NCI-H2029 treated with DMSO at 0.1 percent for 48 hours (cell line): ENCODE data around the gene MRPS27.
A peak's percentile ranks its signal among the peaks of the same experiment; 100 is the strongest.

Experiments
- DNase-seq: peaks from one replicate; lab custom pipeline; 2025; lab: John Stamatoyannopoulos, UW

The MRPS27 gene

DNA sequence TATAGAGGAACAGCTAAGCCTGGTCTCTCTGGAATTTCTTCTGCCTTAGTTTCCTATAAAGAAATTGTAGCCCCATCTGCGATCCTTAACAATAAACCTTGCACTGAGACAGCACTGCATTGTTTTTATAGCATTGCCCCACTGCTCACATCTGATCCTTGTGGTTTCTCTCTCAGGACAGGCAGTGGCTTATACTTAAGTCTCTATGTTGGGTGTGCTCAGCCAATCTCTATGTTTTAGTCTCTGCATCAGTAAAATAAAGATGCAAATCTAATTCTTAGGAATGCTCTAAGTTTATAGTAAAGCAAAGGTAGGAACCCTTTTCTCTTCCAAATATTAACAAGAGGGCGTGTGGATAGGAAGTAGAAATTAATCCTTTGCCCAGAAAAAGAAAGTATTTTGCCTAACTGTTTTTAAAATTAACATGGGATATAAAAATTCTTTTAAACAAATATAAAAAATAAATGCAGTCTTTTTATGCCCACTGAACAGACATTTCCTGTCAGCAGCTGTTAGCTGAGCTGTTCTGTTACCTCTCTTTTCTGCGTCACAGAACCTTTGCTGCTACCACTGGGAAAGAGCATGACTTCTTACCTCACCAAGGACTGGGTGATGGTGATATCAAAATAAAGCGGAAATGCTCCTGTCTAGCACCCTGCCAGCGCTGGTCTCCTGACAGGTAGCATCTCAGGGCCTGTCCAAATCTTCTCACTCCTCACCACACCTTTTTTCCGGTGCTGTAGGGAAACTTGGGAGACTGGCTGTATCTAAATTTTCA, 29.5 kb downstream of the MRPS27 start:
- DNase-seq = no peak

DNA sequence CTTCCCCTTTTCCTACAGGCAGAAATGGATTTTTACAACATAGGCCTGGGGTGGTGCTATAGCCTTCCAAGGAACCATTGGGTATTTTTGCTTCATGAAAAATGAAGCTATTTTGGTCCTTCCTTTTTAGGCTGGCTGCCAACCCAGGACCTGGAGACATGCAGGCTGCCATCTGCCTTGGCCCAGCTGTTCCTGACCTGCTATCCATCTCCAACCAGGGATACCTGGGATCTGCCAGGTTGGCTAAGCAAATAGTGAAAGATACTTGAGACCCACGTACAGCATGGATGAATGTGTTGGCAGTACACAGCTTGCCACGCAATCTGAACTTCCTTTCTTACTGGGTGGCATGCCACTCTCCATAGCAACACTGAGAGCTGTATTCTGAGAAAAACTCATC, 31.1 kb downstream of the MRPS27 start:
- DNase-seq = peak; percentile 92

DNA sequence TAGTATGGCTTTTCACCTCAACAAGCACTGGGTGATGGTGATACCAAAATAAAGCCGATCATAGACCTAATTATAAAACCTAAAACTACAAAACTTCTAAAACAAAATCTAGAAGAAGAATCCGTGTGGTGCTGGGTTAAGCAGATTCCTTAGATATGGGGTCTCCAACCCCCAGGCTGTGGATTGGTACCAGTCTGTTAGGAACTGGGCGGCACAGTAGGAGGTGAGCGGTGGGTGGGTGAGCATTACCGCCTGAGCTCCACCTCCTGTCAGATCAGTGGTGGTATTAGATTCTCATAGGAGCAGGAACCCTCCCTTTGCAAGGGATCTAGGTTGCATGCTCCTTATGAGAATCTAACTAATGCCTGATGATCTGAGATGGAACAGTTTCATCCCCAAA, 33.2 kb downstream of the MRPS27 start:
- no peak for DNase-seq

DNA sequence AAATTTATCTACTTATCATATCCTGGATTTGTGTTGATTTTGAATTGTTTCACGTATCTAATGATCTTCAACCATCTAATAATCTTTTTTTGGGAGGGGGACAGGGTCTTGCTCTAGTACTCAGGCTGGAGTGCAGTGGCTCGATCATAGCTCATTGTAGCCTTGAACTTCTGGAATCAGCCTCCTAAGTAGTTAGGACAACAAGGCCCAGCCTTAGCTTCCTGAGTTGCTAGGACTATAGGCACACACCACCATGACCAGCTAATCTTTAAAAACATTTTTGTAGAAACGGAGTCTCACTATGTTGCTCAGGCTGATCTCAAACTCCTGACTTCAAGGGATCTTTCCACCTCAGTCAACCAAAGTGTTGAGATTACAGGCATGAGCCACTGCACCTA, 34.6 kb downstream of the MRPS27 start:
- no peak for DNase-seq

DNA sequence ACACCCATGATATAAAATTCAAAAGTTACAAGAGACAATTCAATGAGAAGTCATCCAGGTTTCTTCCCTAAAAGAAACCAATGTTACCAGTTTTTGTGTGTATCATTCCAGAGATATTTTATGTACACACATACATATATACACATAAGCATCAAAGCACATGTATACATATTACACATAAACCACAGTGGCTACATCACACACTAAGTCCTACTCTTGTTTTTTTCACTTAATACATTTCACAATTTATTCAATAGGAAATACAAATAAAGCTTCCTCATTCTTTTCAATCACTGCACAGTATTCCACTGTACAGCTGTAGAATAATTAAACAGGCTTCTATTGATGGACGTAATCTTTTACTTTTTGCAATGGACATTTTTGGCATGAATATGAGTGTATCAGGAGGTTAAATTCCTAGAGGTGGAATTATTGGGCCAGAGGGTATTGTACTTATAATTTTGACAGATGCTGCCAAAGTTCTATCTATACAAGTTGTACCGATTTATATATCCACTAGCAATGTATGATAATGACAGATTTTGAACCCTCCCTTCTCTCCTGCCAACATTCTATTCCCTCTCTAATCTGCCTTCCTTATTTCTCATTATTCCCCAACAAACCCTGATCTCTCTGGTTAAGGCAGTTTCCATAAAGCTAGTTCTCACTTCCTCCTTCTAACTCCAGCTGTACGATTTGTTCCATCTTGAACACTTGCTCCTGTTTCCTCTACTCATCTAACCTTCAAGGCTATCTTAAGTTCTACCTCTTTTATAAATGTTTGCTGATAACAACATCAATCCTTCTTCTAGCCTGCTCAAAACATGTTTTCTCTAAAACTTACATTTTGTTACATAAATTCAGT, 35.2 kb downstream of the MRPS27 start:
- no peak for DNase-seq

DNA sequence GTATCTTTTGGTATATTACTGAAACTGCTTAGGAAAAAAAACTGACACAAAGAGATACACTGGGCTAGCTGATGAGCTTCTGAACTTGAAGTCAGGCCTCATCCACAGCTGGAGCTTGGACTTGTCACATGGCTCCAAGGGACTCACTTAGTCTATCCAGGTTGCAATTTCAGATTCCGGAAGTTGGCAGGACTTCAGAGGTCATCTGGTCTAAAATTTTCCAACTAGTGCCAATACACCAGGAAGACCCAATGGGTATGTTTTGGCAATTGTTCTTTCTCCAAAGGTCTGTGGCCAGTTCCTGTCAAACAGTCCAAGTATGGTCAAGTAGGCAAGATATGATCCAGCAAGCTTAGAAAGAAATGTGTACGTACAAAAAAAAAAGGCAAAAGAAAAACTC, 36.7 kb downstream of the MRPS27 start:
- no peak for DNase-seq

- DNase-seq = no peak
These were observed 37.2 kb downstream of the MRPS27 start for GRCh38 chr5:72282878-72283277.

- DNase-seq = no peak
These were observed 38.1 kb downstream of the MRPS27 start for GRCh38 chr5:72281764-72282499.

DNA sequence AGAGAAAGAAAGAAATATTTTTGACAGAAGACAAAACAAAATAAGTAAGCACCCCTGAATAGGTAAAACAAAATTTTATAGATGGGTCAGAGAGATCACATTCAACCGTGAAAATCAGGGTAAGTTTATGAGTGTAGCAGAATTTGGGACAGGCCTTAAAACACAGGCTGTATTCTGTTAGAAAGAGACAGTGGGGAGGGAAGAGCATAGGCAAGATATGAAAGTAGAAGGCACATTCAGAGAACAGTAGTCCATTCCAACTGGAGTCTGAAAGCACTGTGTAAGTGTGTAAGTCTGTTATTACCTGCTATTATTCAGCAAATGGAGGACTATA, 38.6 kb downstream of the MRPS27 start:
- no peak for DNase-seq

- no peak for DNase-seq
These were observed 39.4 kb downstream of the MRPS27 start for GRCh38 chr5:72280581-72281069.

GRCh38 chr5:72276219-72276752, 43.8 kb downstream of the MRPS27 start:
- no peak for DNase-seq

- no peak for DNase-seq
These were observed 46.5 kb downstream of the MRPS27 start for GRCh38 chr5:72273547-72273946.

- DNase-seq = no peak
These were observed 47.6 kb downstream of the MRPS27 start for GRCh38 chr5:72272398-72272797.

DNA sequence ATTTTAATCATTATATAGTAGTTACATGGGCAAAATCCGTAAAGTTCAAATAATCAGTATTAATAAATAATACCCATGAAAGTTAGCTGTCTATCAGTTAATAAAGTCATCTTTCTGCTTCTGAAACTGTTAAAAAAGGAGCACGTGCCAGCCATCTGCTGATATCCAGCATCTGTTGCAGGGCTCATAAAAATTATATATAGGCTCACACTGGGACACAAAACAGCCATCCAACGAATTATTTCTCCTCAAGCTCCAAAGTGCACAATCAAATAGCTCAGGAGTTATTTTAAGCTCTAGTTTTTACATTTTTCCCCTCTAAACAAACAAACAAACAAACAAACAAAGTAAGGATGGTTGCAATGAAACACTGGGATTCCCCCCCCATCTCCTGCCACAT, 48.3 kb downstream of the MRPS27 start:
- no peak for DNase-seq

DNA sequence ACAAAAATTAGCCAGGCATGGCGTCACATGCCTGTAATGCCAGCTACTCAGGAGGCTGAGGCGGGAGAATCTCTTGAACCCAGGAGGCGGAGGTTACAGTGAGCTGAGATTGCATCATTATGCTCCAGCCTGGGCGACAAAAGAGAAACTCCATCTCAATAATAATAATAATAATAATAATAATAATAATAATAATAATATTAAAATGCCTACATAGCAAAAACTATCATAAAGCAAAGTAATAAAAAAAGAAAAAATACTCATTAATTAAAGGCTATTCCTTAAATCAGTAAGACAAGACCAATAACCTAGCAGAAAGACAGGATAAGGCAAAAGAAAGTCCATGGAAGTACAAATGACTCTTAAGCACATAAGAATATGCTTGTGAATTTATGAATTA, 50.0 kb downstream of the MRPS27 start:
- DNase-seq = no peak

- no peak for DNase-seq
These were observed 50.6 kb downstream of the MRPS27 start for GRCh38 chr5:72269411-72269780.

GRCh38 chr5:72268753-72269410, 51.2 kb downstream of the MRPS27 start:
- no peak for DNase-seq

- DNase-seq = no peak
These were observed 51.8 kb downstream of the MRPS27 start for GRCh38 chr5:72268260-72268659.

GRCh38 chr5:72267685-72268084, 52.4 kb downstream of the MRPS27 start:
- DNase-seq = no peak

GRCh38 chr5:72266862-72267261, 53.2 kb downstream of the MRPS27 start:
- DNase-seq = no peak

DNA sequence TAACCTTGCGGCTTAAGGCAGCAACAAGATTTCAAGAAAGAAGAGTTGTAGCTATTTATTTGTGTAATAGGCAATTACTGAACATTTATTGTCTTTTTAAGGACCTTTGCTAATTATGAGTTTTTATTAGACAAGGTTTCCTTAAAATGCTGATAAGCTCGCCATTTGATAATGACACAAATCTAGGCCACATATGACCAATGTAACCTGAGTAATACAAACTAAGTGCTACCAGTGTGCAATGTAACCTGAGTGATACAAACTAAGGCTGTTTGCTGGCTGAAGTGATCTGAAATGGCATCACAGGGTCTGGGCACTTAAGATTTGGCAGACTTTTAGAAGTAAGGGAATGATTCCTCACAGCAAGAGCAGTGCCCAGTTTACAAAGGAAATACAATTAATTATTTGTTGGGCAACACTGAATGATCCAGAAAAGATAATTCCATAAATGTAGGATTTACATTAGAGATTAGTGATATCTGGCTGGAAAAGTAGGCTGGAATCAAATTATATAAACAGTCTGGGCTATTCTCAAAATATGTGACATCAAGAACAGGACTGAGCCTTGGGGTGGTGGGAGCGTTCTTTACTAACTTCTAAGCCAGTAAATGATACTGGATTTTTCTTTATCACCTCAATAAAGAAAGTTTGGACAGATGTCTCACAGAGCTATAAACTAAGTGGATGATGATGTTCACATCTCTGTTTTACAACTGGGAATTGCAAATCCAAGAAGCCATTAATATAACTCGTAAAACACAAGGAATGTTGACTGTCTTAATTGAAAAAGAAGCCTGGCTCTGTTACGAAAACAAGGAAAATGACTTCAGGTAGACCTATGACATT, 54.8 kb downstream of the MRPS27 start:
- DNase-seq = peak; percentile 30
